Activated gamma-delta T cell treated with Interleukin-2 at 50 U/mL for 16 hours (primary cell): ENCODE measurements around the gene PTS.

Experiments
- DNase-seq: peaks from one replicate; pipeline ENCODE4 v3.0.0-alpha.2; 2020

PTS gene

GRCh38 chr11:112222303-112222702 lies 3.9 kb upstream of the PTS start:
- DNase-seq, result no peak

- DNase-seq, result no peak
These were observed 3.1 kb upstream of the PTS start for GRCh38 chr11:112223121-112223520.

DNA sequence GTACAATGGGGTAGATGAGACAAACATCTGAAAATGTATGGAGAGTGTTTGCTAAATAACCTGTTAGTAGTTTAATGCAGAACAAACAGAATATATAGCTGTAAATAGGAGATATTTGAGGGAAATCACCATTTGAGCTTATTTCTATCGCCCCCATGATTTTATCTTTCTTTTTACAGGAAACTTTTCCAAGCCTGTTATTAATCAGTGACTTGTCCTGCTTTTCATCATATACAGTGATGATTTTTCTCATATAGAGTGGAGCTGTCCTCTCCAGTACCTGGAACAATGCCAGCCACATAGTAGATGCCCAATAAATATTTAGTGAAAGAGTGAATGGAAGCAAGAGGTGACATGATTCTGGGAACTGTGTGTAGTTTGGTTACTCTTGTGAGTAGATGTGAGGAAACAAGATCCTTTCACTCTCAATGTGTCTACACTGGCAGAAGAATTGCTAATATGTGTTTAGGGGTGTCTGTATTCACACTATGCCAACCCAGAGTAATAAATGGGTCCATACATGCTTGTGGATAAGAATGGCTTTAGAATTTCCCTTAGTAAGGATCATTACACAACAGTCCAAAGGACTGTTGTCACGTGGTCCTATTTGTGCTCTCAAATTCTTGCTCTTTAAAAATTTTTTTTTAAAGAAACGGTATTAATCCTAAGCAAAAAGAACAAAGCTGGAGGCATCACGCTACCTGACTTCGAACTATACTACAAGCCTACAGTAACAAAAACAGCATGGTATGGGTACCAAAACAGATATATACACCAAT lies 2.3 kb upstream of the PTS start:
- no peak for DNase-seq

DNA sequence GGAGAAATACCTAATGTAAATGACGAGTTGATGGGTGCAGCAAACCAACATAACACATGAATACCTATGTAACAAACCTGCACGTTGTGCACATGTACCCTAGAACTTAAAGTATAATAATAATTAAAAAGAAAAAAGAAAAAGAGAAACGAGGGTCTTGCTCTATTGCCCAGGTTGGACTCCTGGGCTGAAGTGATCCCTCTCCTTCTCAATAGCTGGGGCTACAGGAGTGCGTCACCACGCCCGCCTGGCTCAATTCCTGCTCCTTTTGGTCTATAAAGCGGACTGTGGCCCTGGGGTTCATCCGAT lies 521 bp upstream of the PTS start:
- DNase-seq, result no peak

GRCh38 chr11:112226831-112227401 lies 688 bp downstream of the PTS start:
- DNase-seq, result no peak

DNA sequence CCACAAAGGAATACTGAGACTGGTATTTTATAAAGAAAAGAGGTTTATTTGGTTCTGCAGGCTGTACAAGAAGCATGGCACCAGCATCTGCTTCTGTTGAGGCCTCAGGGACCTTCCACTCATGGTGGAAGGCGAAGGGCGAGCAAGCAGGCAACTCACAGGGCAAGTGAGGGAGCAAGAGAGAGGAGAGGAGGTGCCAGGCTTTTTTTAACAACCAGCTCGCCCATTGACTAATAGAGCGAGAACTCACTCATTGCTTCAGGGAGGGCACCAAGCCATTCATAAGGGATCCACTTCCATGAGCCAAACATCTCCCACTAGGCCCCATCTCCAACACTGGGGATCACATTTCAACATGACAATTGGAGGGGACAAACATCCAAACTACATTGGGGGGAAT lies 1.2 kb downstream of the PTS start:
- DNase-seq, result no peak

DNA sequence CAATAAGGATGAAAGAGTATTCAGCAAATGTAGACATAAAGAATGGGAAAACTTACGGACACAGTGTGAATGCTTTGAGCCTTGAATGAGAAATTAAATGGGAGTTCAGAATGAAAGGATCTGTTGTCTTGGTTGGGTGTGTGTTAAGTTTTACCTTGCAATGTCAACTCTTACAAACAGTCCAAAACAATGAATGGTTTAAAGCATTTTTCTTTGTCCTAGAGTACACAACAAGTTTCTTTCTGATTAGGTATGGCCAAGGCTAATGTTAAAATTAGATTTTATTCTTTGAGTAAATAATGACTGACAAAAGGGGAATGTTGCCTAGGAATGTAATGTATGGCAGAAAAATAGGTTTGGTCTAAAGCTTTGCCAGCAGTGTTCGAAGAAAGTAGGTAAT lies 2.5 kb downstream of the PTS start:
- DNase-seq, result no peak

DNA sequence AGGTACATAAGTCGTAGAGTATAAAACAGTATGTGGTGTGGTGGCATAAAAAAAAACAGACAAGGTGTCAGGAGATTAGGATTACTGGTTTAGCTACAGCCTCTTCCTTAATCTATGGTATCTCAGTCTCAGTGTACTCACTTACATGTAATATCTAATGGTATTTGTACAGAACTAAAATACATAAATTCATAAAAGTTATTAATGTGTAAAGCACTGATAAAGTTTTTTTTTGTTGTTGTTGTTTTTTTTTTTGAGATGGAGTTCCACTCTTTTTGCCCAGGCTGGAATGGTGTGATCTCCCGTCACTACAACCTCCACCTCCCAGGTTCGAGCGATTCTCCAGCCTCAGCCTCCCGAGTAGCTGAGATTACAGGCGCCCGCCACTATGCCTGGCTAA lies 2.9 kb downstream of the PTS start:
- no peak for DNase-seq

- DNase-seq, result no peak
These were observed 3.7 kb downstream of the PTS start for GRCh38 chr11:112229746-112230433.

DNA sequence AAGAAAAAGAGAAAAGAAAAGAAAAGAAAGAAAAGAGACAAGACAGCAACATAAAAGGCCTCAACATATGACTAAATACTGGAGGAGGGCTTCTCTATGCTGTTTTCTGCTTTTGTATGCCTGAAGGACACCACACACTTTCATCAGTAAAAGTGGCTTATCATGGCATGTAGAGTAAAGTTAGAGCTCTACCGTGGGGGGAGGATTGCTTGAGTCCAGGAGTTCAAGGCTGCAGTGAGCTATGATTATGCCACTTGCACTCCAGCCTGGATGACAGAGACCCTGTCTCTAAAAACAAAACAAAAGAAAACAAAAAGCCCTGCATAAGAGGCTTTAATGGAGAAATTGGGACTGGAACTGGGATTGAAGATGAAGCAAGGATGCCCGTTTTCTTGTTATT lies 5.7 kb downstream of the PTS start:
- no peak for DNase-seq

DNA sequence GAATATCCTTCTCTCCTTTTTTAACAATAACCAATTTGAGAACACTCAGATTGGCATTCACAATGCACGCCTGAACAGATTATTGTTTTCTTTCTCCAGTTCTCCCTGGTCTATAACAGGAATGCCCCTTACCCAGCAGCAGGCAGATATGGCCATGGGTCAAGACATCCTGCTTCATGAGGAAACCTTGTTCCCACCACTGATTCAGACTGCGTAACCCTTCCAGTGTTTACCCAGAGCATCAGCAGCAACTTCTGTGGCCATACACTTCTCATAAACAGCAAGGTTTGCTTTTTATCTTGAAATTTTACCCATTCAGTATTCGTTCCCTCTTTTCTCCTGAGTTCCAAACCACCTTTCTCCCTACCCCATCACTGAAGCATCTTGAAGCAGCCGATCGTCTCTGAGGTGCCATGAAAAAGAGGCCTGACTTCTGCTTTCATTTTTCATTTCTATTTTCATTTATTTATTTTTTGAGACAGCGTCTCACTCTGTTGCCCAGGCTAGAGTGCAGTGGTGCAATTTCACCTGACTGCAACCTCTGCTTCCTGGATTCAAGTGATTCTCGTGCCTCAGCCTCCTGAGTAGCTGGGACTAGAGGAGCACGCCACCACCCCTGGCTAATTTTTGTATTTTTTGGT lies 9.6 kb downstream of the PTS start:
- DNase-seq, result no peak

- DNase-seq, result no peak
These were observed 11.2 kb downstream of the PTS start for GRCh38 chr11:112237451-112237850.

GRCh38 chr11:112238041-112238440 lies 11.8 kb downstream of the PTS start:
- DNase-seq, result no peak

DNA sequence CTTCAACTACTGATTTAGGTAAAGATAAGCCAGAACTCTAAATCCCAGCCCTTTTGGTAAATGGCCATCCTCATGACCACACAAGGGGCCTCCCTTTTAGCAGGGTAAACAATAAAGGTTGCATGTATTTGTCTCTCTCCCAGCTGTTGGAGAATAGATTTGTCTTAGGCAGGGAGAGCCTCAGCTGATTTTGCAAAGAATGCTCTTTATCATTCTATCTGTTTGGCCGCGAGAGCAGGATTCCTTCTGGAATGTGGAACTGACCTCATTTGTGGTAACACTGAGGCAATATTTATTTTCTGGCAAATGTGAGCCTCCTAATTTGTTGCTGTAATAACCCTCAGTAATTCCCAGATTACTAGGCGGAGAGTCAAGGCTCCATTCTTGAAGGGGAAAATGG lies 15.3 kb downstream of the PTS start:
- no peak for DNase-seq

DNA sequence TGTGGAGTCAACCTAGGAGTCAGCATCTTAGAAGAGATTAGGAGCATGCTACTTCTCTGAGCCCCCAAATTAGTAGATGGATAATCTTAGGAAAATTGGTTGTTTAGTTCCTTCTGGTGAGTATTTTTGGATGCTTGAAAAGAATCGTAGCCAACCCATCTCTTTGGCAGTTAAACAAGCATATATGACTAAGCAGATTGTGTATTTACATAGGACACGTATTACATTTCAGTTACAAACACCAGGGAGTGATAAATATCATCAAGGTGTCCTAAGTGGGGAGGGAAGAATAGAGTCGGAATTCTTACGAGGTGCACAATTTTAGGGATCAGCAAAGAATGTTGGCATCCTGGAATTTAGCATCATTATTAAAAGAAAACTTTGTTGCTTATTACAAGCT lies 21.0 kb downstream of the PTS start:
- DNase-seq, result no peak

DNA sequence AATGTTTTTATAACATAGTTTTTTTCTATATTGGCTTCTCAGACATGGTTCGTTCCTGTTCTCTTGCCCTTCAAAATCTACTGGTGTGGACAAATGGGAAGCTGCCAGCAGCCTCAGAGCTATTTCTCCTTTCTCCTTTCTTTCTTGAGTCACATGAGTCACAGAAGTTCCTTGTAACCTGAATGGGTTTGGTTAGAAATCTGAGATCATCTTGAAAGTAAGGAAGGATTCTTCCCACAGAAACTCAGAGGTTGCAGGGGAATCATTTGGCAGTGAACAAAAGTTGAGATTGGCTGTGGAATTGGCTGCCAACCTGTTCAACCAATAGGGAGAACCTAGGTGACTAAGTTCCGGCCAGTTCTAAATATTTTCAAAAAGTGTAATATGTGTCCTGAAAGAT lies 22.0 kb downstream of the PTS start:
- DNase-seq, result no peak

DNA sequence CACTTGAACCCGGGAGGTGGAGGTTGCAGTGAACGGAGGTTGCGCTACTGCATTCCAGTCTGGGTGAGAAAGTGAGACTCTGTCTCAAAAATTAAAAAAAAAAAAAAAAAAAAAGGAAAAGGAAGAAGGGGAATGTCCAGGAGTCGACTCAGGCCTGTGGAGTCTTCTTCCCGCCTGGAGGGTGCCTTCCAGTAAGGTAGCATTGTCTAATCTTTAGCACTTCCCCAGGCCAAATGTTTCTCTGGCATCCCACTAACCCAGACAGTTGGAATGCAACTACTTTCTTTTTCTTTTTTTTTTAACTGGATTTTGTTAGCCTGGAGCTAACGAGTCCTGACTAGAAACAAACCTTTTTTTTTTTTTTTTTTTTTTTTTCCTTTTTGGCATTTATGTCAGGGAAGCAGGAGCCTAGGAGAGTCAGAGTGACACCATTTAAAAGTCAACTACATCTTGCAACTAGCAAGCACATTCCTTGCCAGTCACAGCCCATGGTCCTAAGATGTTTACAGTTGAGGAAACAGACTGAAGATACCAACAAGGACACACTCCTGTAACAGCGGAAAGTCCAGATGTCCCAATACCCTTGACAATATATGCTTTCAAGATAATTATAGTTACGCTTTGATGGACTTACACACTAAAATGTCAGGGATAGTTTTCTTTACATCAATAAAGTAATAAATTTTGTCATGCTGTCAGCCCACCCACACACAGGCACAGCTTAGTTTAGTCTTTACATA lies 23.8 kb downstream of the PTS start:
- DNase-seq, result no peak

DNA sequence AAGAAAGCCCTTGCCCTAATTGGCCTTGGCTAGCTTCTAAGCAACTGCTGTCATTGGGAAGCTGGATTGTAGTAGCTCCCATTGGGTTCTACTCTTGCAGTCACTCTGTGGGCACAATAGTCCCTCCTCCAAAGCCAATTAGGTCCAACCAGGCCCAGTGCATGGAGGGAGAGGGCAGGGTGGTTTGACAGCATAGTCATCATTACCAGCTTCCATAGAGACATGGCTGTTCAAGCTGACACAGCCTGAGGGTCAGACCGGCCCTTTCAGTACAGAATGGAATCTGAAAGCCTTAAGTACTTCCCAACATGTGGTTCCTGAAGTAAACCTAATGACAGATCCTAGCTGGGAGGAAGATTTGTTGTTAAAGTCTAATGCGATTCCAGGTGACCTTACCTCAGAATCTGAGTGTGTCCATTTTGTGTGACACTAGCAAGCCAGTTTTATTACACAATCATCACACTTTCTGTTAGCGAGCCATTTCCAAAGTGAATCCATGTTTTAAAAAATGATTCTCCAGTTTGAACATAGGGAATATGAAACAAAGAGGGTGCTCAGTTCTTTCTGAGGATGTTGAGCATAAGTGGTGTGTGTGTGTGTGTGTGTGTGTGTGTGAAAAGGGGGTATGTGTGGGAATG lies 27.5 kb downstream of the PTS start:
- DNase-seq, result no peak

GRCh38 chr11:112255067-112255720 lies 29.0 kb downstream of the PTS start:
- no peak for DNase-seq

DNA sequence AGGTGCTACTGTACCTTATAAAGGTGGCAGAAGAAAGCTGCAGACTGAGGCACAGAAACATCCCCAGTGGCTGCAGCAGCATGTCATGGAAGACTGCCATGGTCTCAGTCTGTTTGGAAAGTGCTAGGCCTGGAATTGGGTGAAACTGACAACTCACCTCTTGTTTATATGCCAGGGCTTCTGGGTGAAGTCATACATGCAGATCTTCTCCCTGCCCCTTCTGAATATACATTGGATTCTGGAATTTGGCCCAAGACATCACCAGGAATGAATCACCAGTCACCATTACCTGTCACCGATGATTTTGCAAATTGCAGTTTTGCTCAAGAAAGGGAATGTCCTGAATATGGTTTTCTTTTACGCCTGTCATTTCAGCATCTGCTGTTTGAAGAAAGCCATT lies 34.3 kb downstream of the PTS start, which contains the start of gene PLET1:
TSS of gene PLET1 (minus strand) at position 371 of the 400 bp plus-strand sequence. CDS start at position 100, 271 bp downstream.
- DNase-seq, result no peak

- DNase-seq, result no peak
These were observed 39.6 kb downstream of the PTS start for GRCh38 chr11:112265659-112266409.
